Activated naive CD8-positive, alpha-beta T cell treated with anti-CD3 and anti-CD28 coated beads, Interleukin-2, amount 50 U/mL, for 24 hours (primary cell): ENCODE results near the gene PDCD1.

Experiments
- ATAC-seq: fragments of 150-1000 bp; cut with Tn5 transposase; one replicate; pipeline ENCODE4 v1.10.0; 2021
- DNase-seq: peaks from one replicate; pipeline ENCODE4 v3.0.0; 2021
- H3K27ac Mint-ChIP-seq: one replicate; pipeline ENCODE4 v1.8.0; 2021; ENCODE audit warnings: mild to moderate bottlenecking, mixed read lengths
- H3K27me3 Mint-ChIP-seq: one replicate; pipeline ENCODE4 v1.8.0; 2021; ENCODE audit warnings: mixed read lengths
- H3K36me3 Mint-ChIP-seq: one replicate; pipeline ENCODE4 v1.8.0; 2021; ENCODE audit warnings: low read depth, mixed read lengths
- H3K4me1 Mint-ChIP-seq: one replicate; pipeline ENCODE4 v1.8.0; 2021; ENCODE audit warnings: mixed read lengths
- H3K4me3 Mint-ChIP-seq: one replicate; pipeline ENCODE4 v1.8.0; 2021; ENCODE audit warnings: mild to moderate bottlenecking, moderate library complexity, mixed read lengths
- H3K9me3 Mint-ChIP-seq: one replicate; pipeline ENCODE4 v1.8.0; 2021; ENCODE audit warnings: mixed read lengths

The PDCD1 gene

DNA sequence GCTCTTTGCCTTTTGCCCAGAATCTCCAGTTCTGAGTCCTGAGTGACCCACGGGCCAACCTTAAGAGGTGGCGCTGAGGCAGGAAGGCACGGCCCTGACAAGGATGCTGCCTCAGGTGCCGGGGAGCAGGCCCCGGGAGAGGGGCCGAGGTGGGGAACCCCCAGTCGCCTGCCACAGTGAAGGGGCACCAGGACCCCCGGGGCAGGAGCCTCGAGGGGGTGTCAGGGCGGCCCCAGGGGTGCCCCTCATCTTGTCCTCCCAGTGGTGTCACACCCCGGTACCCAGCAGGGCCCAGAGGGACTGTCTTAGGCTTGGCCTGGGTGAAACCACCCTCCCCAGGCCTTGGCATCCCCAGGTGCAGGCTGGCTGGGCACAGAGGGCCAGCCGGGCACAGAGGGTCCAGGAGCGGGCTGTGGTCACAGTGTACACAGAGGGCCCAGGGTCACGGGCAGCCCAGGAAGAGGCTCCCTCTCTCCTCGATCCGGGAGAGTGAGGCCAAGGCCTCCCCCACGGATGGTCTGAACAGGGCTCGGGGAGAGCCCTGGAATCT is 1.0 kb downstream of the PDCD1 start:
- no peak for DNase-seq
- Mint-ChIP-seq H3K9me3 (no peaks in the 10 kb centered on the region), H3K27ac (peak overlapping the region; percentile 70), H3K4me1 (peaks cover 44% of the 10 kb centered on the region), H3K36me3 (peaks cover 12% of the 10 kb centered on the region), H3K27me3 (peaks cover 7% of the 10 kb centered on the region), H3K4me3 (peak overlapping the region; percentile 87)
- ATAC-seq: no peak

DNA sequence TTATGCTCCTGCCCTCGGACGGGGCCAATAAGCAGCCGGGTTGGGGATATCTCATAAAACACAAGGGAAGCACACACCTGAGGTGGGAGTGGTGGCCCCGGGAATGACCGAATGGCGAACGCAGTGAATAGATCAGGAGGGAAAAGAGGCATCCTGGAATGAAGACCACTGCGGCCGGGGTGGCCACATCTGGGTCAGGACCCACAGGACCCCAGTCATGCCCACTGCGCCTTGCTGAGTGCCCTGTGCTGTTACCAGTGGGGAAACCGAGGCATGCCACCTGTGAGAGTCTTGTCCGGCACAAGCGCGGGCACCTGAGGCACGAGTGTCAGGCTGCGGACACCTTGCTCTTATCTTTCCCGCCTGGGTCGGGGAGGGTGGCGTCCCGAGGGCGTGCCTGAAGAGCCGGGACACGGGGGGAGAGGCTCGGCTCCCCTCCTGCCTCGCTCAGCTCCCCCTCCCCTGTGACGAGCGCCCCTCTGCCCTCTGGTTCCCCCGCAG is 1.6 kb downstream of the PDCD1 start:
- H3K9me3 Mint-ChIP-seq: no peaks in the 10 kb centered on the region
- peak overlapping the region; percentile 49 for H3K27ac Mint-ChIP-seq
- H3K4me3 Mint-ChIP-seq: peak overlapping the region; percentile 87
- DNase-seq (no peak), ATAC-seq (no peak)
- peaks cover 14% of the 10 kb centered on the region for H3K36me3 Mint-ChIP-seq
- H3K4me1 Mint-ChIP-seq: peaks cover 38% of the 10 kb centered on the region
- H3K27me3 Mint-ChIP-seq: peaks cover 7% of the 10 kb centered on the region

- Mint-ChIP-seq H3K36me3 (peaks cover 14% of the 10 kb centered on the region), H3K9me3 (no peaks in the 10 kb centered on the region), H3K4me3 (peak overlapping the region; percentile 87), H3K27ac (no peak overlapping the region), H3K27me3 (no peaks in the 10 kb centered on the region), H3K4me1 (peaks cover 27% of the 10 kb centered on the region)
- no peak for ATAC-seq
- no peak for DNase-seq
These were observed 2.7 kb downstream of the PDCD1 start for GRCh38 chr2:241855888-241856422.

DNA sequence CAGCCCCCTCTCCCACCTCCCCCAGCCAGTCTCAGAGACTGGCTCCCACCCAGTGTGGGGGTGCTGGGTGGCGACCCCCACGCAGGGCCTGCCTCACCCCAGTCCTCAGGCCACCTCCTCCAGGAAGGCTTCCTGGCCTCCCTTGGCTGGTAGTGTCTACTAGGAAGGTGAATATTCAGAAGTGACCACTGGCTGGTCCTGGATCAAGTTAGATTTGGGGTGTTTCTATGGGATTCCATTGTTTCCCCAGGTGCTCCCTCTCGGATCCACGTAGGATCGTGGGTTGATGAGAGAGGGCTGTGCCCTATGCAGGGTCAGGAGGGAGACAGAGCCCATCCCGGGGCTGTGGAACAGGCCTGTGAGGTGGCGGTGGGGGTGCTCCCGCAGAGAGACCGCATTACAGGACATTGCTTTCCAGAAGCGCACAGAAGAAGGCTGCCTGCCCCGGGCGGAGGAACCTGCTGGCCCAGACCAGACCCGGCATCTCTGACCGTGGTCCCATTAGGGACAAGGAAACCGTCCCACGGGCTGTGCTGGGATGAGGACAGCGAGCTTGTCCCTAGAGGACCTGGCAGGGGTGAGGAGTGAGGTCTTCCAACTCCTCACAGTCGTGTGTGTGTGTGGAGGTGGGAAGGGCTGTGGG is 3.3 kb downstream of the PDCD1 start:
- DNase-seq (no peak), ATAC-seq (no peak)
- Mint-ChIP-seq H3K4me1 (peaks cover 22% of the 10 kb centered on the region), H3K36me3 (peaks cover 14% of the 10 kb centered on the region), H3K4me3 (peak overlapping the region; percentile 87), H3K27ac (no peak overlapping the region), H3K9me3 (no peaks in the 10 kb centered on the region), H3K27me3 (no peaks in the 10 kb centered on the region)

DNA sequence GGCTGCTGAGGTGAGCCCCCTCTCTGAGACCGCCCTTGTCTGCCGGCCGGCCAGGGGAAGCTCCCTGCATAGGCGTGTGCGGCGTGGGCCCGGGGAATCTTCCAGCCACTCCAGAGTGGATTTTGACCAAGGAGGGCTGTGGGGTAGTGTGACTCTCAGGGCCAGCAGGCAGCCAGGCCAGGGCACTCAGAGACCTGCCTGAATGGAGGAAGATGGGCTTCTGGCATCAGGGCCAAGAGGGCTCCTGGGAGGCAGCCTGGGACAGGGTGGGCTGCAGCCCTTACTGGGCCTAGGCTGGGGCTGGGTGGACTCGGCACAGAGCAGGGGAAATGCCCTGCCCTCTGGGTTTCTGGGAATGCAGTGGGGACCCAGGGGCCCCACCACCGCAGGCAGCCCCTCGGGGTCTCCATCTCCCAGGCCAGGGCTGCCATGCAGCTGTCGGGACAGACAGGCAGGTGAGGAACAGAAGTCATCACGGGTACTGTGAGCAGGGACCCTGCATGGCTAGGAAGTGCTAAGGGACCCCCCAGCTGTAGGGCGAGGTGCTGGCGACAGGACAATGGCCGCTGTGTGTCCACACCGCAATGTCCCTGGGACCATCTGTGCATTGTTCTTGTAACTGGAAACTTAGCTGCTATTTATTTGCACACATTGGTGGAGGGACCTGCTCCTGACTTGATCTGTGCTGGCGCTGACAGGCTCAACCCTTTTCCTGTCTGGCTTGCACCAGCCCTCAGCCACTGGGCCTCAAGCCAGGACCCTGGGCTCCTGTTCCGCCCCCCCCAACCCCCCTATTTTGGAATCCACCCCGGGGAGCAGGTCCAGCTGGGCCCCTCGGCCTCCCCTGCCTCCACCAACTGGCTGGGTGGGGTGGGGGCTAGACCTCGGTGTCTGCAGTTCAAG is 4.1 kb downstream of the PDCD1 start:
- Mint-ChIP-seq H3K4me3 (no peak overlapping the region), H3K27ac (no peak overlapping the region), H3K27me3 (no peaks in the 10 kb centered on the region), H3K4me1 (peaks cover 16% of the 10 kb centered on the region), H3K36me3 (peaks cover 14% of the 10 kb centered on the region), H3K9me3 (no peaks in the 10 kb centered on the region)
- DNase-seq (no peak), ATAC-seq (no peak)

DNA sequence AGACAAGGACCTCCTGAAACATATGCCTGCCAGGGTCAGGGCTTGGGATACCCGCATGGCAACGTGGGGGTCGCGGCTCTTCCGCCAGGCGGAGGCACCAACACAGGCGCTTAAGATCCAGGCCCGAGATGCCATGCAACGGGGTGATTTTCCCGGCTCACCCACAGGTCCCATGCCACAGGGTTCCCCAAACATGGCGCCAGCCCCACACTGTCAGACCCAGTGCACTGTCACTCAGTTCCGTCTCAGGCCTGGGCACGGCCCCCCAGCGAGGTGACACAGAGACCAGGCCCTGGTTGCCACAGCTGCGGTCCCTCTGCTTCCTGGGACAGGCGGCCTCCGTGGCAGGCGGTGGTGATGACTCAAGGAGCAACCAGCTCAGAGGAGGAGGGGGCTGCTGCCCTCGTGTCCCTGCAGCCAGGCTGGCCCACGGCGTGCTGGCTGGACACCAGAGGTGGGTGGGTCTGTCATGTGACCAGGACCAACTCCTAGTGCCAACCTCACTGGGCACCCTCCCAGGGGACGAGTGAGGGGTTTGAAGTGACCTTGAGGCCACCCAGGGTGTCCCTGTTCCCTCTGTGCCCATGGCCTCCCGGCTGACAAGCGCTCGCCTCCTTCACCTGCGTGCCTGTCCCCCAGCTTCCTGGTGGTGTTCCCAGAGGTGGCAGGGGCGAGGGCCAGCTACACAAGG is 4.9 kb downstream of the PDCD1 start:
- H3K36me3 Mint-ChIP-seq: peaks cover 15% of the 10 kb centered on the region
- H3K9me3 Mint-ChIP-seq: no peaks in the 10 kb centered on the region
- ATAC-seq: peak; percentile 3
- no peak overlapping the region for H3K4me3 Mint-ChIP-seq
- peaks cover 14% of the 10 kb centered on the region for H3K4me1 Mint-ChIP-seq
- DNase-seq: no peak
- no peaks in the 10 kb centered on the region for H3K27me3 Mint-ChIP-seq
- no peak overlapping the region for H3K27ac Mint-ChIP-seq

GRCh38 chr2:241852981-241853631 is 5.6 kb downstream of the PDCD1 start:
- Mint-ChIP-seq H3K4me1 (peaks cover 12% of the 10 kb centered on the region), H3K27ac (no peak overlapping the region), H3K9me3 (no peaks in the 10 kb centered on the region), H3K36me3 (peaks cover 17% of the 10 kb centered on the region), H3K27me3 (no peaks in the 10 kb centered on the region), H3K4me3 (no peak overlapping the region)
- DNase-seq (no peak), ATAC-seq (no peak)

DNA sequence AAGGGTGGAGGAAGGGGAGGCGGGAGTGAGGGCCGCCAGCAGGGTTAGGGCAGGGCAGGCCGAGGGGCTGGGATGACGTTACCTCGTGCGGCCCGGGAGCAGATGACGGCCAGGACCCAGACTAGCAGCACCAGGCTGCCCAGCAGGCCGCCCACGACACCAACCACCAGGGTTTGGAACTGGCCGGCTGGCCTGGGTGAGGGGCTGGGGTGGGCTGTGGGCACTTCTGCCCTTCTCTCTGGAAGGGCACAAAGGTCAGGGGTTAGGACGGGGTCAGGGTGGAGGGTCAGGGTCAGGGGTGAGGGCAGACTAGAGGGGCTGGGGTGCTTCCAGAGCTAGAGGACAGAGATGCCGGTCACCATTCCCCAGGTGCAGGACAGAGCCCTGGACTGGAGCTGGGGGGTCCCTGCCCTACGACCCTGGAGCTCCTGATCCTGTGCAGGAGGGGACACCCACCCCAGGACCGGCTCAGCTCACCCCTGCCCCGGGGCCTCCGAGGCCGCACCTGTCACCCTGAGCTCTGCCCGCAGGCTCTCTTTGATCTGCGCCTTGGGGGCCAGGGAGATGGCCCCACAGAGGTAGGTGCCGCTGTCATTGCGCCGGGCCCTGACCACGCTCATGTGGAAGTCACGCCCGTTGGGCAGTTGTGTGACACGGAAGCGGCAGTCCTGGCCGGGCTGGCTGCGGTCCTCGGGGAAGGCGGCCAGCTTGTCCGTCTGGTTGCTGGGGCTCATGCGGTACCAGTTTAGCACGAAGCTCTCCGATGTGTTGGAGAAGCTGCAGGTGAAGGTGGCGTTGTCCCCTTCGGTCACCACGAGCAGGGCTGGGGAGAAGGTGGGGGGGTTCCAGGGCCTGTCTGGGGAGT is 6.3 kb downstream of the PDCD1 start:
- Mint-ChIP-seq H3K9me3 (no peaks in the 10 kb centered on the region), H3K36me3 (peaks cover 17% of the 10 kb centered on the region), H3K4me1 (peaks cover 12% of the 10 kb centered on the region), H3K27me3 (no peaks in the 10 kb centered on the region), H3K27ac (no peak overlapping the region), H3K4me3 (no peak overlapping the region)
- no peak for ATAC-seq
- DNase-seq: no peak

DNA sequence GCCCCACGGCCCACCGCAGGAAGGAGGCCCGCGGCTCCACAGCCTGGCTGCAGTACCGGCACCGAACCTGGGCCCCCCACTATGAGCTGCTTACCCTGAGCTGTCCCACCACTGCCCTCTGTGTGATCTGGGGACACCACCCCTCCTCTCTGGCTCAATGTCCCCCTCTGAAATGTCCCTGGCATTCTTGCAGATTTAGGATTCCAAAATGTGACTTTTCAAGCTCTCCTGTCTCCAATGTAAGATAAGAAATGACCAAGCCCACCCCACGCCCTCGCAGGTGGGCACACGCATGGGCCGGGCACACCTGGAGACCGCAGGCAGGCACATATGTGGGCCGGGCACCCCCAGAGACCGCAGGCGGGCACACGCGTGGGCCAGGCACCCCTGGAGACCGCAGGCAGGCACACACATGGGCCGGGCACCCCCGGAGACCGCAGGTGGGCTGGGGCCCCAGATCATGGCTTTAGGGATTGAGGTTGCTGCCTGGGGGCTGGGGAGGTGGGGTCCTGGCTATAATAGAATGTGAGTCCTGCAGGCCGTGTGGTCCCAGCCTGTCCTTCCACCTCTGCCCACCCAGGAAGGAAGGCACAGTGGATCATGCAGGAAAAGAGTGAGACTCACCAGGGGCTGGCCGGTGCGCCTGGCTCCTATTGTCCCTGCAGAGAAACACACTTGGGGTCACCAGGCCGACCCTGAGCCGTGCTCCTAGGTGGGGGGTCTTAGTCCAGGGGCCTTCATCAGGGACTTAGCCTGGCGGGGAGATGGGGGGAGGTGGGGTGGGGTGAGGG is 7.2 kb downstream of the PDCD1 start:
- peaks cover 10% of the 10 kb centered on the region for H3K4me1 Mint-ChIP-seq
- no peak overlapping the region for H3K27ac Mint-ChIP-seq
- H3K27me3 Mint-ChIP-seq: peaks cover 2% of the 10 kb centered on the region
- DNase-seq (no peak), ATAC-seq (no peak)
- no peak overlapping the region for H3K4me3 Mint-ChIP-seq
- H3K9me3 Mint-ChIP-seq: no peaks in the 10 kb centered on the region
- peaks cover 14% of the 10 kb centered on the region for H3K36me3 Mint-ChIP-seq

GRCh38 chr2:241850544-241851324 is 8.0 kb downstream of the PDCD1 start:
- Mint-ChIP-seq H3K4me3 (no peak overlapping the region), H3K9me3 (no peaks in the 10 kb centered on the region), H3K27me3 (peaks cover 5% of the 10 kb centered on the region), H3K36me3 (peaks cover 14% of the 10 kb centered on the region), H3K4me1 (peaks cover 11% of the 10 kb centered on the region), H3K27ac (no peak overlapping the region)
- DNase-seq (no peak), ATAC-seq (no peak)

DNA sequence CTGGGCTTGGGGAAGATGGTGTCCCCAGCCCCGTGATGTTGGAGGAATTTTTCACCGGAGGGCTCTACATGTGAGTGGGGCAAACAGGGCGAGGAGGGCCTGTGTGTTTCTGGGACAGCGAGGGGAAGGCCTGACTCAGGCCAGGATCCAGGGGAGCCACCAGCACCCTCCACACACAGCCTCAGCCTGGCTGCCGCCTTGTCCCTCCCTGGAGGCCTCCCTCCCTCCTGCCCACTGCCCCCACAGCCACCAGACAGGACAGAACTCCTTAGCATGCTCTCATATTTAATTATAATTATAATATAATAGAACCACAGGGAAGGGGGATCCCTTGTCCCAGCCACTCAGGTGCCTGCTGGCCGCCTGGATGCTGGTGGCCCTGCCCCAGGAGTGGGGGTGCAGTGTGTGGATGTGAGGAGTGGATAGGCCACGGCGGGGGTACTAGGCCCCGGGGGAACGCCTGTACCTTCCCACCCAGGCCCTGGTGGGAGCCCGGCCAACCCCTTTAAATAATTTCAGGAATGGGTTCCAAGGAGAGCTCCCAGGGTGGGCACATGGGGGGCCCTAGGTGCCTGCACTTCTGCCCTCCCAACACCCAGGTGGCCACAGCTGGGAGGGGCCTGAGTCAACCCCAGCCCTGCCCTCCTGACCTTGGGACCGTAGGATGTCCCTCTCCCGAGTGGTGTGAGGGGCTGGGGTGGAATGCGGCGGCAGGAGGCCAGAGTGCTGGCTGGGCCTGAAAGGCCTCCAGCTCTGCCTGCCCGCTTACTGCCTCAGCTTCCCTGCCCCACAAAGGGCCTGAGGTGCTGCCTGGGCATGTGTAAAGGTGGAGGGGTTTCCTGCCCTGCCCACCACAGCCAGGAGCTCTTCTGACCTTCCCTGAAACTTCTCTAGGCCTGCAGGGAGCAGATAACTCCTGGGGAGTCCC is 8.8 kb downstream of the PDCD1 start:
- DNase-seq (no peak), ATAC-seq (no peak)
- Mint-ChIP-seq H3K4me3 (no peak overlapping the region), H3K4me1 (peaks cover 19% of the 10 kb centered on the region), H3K27me3 (peaks cover 5% of the 10 kb centered on the region), H3K9me3 (no peaks in the 10 kb centered on the region), H3K36me3 (peaks cover 13% of the 10 kb centered on the region), H3K27ac (no peak overlapping the region)
